ENCODE results near the gene C17orf113.

DNA sequence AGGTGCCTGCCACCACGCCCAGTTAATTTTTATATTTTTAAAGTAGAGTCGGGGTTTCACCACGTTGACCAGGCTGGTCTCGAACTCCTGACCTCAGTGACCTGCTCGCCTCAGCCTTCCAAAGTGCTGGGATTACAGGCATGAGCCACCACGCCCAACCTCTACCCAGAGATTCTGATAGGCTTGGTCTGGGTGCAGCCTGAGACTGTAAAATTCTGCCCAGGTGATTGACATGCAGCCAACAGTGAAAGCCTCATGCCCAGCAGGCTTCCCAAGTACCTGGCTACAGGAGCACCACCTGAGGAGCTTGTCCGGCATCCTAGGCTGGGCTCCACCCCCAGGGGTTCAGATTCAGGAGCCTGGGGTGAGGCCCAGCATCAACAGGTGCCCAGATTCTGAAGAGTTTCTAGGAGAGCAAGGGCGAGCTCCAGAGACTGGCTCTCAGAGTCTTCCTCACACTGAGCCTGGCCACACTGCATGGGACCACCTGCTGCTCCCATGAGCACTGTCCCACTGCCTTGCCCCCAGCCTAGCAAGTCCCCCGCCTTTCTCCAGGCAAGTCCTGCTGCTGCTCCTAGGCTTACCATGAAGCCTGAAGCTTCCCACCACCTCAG, 31.2 kb upstream of the C17orf113 start:
- TF ChIP-seq ZFX (IDR thresholded peaks at IDR 0.05) (no peak), EZH2 (IDR thresholded peaks at IDR 0.05) (no peak), FOSL1 (IDR thresholded peaks at IDR 0.05; ENCODE audit: low read depth) (no peak), POLR2AphosphoS5 (IDR thresholded peaks at IDR 0.05; ENCODE audit: low read depth, low read length) (no peak), POLR2A (IDR thresholded peaks at IDR 0.05; ENCODE audit: borderline replicate concordance, extremely low read depth, insufficient read depth, insufficient read length) (no peak)
- TF ChIP-seq, protein P1, sequence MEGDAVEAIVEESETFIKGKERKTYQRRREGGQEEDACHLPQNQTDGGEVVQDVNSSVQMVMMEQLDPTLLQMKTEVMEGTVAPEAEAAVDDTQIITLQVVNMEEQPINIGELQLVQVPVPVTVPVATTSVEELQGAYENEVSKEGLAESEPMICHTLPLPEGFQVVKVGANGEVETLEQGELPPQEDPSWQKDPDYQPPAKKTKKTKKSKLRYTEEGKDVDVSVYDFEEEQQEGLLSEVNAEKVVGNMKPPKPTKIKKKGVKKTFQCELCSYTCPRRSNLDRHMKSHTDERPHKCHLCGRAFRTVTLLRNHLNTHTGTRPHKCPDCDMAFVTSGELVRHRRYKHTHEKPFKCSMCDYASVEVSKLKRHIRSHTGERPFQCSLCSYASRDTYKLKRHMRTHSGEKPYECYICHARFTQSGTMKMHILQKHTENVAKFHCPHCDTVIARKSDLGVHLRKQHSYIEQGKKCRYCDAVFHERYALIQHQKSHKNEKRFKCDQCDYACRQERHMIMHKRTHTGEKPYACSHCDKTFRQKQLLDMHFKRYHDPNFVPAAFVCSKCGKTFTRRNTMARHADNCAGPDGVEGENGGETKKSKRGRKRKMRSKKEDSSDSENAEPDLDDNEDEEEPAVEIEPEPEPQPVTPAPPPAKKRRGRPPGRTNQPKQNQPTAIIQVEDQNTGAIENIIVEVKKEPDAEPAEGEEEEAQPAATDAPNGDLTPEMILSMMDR (IDR thresholded peaks at IDR 0.05 in 2 of 3, conservative IDR thresholded peaks at IDR 0.05 in 1 of 3; ENCODE audit: borderline replicate concordance in 1 of 3, insufficient read depth in 1 of 3, low read depth in 2 of 3, low read length in 2 of 3) = no peak

Data from HCT116 (cell line).